Measurements from ENCODE around the gene ITPKB. TPM values are rescaled to one million over a fixed set of nuclear protein-coding genes. Genes with fewer than 3 reads are reported as not detected.

ITPKB gene
- total and polyA plus RNA-seq, 5 donors = 9.6 to 15.4 (median 9.9) TPM

DNA sequence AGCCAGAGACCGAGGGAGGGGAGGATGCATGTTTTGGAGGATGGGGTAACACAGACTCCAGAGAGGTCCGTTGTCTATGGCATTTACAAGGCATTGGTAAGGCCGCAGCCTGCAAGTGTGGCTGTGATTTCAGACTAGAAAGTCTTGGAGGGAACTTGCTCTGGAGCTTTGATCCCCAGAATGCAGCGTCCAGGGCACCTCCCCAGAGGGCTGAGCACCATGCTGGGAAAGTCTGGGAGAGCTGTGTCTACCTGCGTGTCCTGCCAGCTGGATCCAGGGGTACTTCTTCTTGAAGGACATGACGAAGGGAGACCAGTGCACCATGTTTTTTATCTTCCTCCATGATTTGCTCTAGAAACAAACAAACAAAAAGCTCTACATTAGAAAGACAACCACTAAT lies 90.7 kb downstream of the ITPKB start:
- Histone ChIP-seq H3K27ac (ENCODE audit: low read length) (no peak overlapping the region), H3K4me3 (ENCODE audit: low read length) (no peak overlapping the region), H3K9me3 (ENCODE audit: control insufficient read depth, low read length) (no peaks in the 10 kb centered on the region), H3K4me1 (ENCODE audit: control insufficient read depth, insufficient read depth, low read length) (peaks cover 14% of the 10 kb centered on the region), H3K27me3 (ENCODE audit: control insufficient read depth, insufficient read depth) (no peaks in the 10 kb centered on the region)
- ATAC-seq (no peak), DNase-seq (peak in 1 of 3 donors; percentile 20)
- WGBS = 93% methylated on average over 6 of the region's 6 CpGs
- intact Hi-C loops (cut with DNase I) = no loop called here

DNA sequence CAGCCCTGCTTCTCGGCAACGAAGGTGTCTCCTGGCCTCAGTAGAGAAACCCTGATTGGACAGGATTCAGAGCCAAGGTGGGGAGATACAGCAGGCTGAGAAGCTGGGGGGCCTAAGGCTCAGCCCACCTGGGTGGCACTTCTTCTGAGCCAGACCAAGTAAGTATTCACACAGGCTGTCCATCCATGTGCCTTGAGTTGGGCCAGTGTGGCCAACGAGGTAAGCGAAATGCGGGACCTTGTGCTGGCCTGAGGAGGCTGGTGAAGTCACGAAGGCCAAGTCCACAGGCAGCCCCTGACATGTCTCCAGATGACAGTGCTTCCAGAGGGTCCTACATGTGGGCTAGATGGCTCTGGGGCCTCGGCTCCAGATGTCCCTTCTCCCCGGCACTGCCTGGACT lies 91.4 kb downstream of the ITPKB start:
- H3K4me3 ChIP-seq (ENCODE audit: low read length) = no peak overlapping the region
- ATAC-seq = no peak
- no peak overlapping the region for H3K27ac ChIP-seq (ENCODE audit: low read length)
- H3K27me3 ChIP-seq (ENCODE audit: control insufficient read depth, insufficient read depth) = no peaks in the 10 kb centered on the region
- WGBS = 95% methylated on average over 8 of the region's 8 CpGs
- peak in 2 of 3 donors; percentile 23 to 24 for DNase-seq
- intact Hi-C loops (cut with DNase I) = no loop called here
- no peaks in the 10 kb centered on the region for H3K9me3 ChIP-seq (ENCODE audit: control insufficient read depth, low read length)
- peaks cover 13% of the 10 kb centered on the region for H3K4me1 ChIP-seq (ENCODE audit: control insufficient read depth, insufficient read depth, low read length)

DNA sequence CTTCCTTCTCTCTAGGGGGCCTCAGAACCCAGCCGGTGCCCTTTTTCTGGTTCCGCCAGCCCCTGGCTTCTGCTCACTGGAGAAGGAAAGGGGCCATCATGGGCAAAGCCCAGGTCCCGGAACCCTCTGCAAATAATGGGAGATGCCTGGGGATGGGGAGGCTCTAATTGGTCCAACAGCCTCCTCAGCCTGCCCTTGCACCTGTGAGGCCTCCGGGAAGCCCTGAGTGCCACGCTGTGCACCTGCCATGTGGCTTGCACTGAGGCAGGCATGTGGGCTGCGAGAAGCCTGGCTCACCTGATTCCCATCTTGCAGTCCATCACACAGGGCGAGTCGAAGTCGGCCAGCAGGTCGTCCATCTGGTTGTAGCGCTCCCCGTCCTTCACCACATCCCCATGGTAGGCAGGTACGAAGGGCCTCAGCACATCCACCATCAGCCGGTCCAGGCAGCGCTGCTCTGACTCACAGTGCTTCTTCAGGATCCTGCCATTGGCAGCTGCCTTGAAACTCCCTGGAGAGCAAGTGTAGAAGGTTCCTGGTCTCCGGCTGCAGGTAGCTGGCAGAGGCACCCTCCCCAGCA lies 92.1 kb downstream of the ITPKB start:
- peak in 2 of 3 donors; percentile 32 to 45 for DNase-seq
- Histone ChIP-seq H3K9me3 (ENCODE audit: control insufficient read depth, low read length) (no peaks in the 10 kb centered on the region), H3K27me3 (ENCODE audit: control insufficient read depth, insufficient read depth) (no peaks in the 10 kb centered on the region), H3K27ac (ENCODE audit: low read length) (no peak overlapping the region), H3K4me3 (ENCODE audit: low read length) (no peak overlapping the region), H3K4me1 (ENCODE audit: control insufficient read depth, insufficient read depth, low read length) (peaks cover 13% of the 10 kb centered on the region)
- ATAC-seq = no peak
- 95% methylated on average over 16 of the region's 16 CpGs for WGBS
- intact Hi-C loops (cut with DNase I) = no loop called here

DNA sequence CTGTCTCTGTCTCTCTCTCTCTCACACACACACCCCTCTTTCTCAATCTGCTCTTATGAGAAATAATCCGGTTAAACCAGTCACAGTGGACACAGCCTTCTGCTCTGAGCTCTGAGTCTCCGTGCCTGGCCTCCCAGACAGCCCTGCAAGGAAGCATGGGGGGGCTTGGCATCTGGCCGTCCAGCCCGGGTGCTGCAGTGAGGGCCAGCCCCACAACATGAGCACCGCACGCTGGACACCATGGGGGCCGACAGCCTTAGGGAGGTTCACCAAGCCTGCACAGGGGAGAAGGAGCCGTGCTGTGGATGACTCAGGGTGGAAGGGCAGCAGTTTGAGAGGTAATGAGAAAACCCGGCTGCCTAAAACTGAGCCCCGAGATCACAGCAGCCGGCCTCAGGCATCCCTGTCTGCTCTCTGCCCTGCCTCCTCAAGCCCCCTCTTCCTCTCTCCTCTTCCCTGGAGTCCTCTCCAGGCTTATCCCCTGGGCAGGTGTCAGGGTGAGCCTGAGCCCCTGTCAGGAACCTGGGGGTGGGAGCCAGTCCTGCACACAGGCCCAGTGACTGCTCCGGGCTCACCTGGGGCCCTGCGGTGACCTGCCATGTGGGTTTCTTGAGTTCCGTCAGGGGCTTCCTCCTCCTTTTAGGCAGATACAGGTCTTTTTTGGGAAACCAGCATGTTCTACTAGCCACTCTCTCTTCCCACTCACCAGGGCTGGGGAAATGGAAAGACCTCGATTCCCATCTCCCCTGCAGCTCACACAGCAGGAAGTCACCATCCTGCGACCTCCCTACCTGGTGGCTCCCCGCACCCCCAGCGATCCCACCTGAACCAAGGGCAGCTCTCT lies 92.8 kb downstream of the ITPKB start:
- WGBS = 77% methylated on average over 18 of the region's 18 CpGs
- ATAC-seq = no peak

DNA sequence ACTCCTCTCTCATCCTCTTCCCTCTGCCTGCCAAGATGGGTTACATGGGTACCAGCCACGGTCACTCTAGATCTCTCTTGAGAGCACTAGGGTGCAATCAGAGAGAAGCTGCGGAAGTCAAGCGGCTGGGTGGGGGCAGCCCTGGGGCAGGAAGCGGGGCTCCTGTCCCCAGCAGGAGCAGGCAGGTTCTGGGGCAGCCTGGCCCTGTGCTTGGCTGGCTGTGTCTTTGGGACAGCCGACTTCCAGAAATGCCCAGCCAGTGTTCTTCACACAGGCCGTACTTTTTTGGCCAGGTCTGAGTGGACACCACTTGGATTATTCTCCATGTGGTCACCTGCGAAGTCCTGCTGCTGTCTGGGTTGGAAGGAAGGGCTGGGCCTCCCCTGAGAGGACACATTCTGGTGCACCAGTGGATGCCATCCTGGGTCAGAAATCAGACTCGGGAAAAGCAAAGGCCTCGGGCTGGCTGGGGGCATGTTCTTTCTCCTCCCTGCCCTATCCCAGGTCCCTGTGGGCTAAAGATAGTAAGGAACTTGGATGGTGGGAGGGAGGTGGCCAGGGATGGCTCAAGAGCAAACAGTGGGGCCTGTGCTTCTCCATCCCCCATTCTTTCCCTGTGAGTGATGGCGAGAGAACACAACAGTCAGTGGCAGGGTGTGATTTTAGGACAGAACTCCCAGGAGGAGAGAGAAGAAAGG lies 93.7 kb downstream of the ITPKB start:
- ATAC-seq = no peak
- H3K4me1 ChIP-seq (ENCODE audit: control insufficient read depth, insufficient read depth, low read length) = peaks cover 8% of the 10 kb centered on the region
- intact Hi-C loops (cut with DNase I) = no loop called here

More for the DNA sequence above, 92.8 kb downstream of the ITPKB start:
- no peak overlapping the region for H3K27ac ChIP-seq (ENCODE audit: low read length)
- peaks cover 13% of the 10 kb centered on the region for H3K4me1 ChIP-seq (ENCODE audit: control insufficient read depth, insufficient read depth, low read length)
- no peaks in the 10 kb centered on the region for H3K9me3 ChIP-seq (ENCODE audit: control insufficient read depth, low read length)
- peak in 2 of 3 donors; percentile 22 to 60 for DNase-seq
- no peak overlapping the region for H3K4me3 ChIP-seq (ENCODE audit: low read length)
- no peaks in the 10 kb centered on the region for H3K27me3 ChIP-seq (ENCODE audit: control insufficient read depth, insufficient read depth)
- intact Hi-C loops (cut with DNase I) = no loop called here

DNA sequence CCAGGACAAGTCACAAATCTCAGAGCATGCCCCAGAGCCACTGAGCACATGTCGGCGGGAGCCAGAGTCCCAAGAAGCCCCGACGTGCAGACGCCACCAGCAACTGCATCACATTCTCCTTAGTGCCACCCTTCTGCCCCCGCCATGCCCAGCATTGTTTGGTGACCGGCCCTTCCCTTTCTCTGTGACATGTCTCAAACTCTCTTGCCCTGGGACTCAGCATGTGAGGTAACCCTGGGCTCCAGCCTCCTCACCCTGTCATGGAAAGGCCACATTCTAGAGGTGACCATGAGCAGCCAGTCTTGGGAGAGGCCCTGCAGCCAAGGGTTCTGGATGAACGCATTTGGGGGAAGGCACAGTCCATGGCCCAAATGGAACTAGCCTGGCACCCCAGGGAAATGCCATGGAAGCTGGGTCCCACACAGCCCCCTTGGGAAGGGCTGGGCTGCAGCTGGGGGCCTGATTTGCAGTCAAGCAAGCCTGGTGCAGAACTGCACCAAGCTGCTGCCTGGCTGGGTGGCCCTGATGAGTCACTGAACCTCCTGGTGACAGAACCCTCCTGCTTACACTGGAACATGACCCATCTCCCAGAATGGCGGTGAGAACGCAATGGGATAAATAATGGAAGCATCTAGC lies 94.4 kb downstream of the ITPKB start:
- Histone ChIP-seq H3K4me1 (ENCODE audit: control insufficient read depth, insufficient read depth, low read length) (peaks cover 7% of the 10 kb centered on the region), H3K9me3 (ENCODE audit: control insufficient read depth, low read length) (no peaks in the 10 kb centered on the region), H3K27ac (ENCODE audit: low read length) (no peak overlapping the region), H3K27me3 (ENCODE audit: control insufficient read depth, insufficient read depth) (no peaks in the 10 kb centered on the region), H3K4me3 (ENCODE audit: low read length) (no peak overlapping the region)
- no peak for ATAC-seq
- WGBS = 93% methylated on average over 10 of the region's 10 CpGs
- peak in 2 of 3 donors; percentile 30 to 50 for DNase-seq
- intact Hi-C loops (cut with DNase I) = no loop called here

More for the DNA sequence above, 93.7 kb downstream of the ITPKB start:
- Histone ChIP-seq H3K27me3 (ENCODE audit: control insufficient read depth, insufficient read depth) (no peaks in the 10 kb centered on the region), H3K27ac (ENCODE audit: low read length) (no peak overlapping the region), H3K4me3 (ENCODE audit: low read length) (no peak overlapping the region), H3K9me3 (ENCODE audit: control insufficient read depth, low read length) (no peaks in the 10 kb centered on the region)
- WGBS = 76% methylated on average over 10 of the region's 10 CpGs
- peak in 2 of 3 donors; percentile 19 to 37 for DNase-seq

DNA sequence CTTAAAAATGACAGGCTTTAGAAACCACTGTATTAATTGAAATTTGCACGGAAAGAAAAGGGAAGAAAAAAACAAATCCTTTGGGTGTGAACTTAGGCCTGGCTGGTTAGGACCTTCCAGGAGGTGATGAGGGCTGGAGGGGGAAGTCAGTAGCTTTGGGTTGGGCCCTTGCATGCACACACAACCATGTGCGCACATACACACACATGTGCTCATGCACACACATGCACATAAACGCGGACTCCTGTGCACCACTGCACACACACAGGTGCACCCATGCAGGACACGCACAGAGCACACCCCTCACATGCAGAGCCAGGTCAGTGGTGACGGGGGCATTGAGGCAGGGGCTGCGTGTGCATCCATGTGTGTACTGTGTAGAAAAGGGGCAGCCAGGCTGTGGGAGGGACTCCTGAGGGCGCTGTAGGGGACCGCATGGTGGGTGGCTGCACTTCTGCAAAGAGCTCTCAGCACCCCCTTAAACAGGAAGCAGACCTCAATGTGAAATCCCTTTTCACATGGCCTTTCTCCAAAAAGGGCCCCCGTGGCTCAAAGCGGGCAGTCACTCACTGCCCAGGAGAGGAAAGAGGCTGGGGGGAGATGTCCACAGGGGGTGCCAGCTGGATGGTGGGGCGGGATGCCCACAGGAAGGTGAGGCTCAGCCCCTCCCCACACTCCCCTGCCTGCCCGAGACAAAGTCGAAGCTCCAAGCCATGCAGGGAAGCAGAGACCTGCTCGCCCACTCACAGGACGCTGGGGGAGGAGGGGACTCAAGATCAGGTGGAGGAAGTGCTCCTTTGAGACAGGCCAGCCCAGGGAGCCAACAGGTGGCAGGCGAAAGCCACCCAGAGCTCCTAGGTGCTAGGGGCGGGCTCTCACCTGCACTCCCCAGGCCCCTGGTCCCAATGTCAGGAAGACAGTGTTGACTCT lies 95.2 kb downstream of the ITPKB start:
- Histone ChIP-seq H3K27ac (ENCODE audit: low read length) (no peak overlapping the region), H3K4me3 (ENCODE audit: low read length) (no peak overlapping the region), H3K9me3 (ENCODE audit: control insufficient read depth, low read length) (no peaks in the 10 kb centered on the region), H3K4me1 (ENCODE audit: control insufficient read depth, insufficient read depth, low read length) (peaks cover 7% of the 10 kb centered on the region), H3K27me3 (ENCODE audit: control insufficient read depth, insufficient read depth) (no peaks in the 10 kb centered on the region)
- ATAC-seq (no peak), DNase-seq (peak in 2 of 3 donors; percentile 39 to 42)
- 78% methylated on average over 18 of the region's 18 CpGs for WGBS
- intact Hi-C loops (cut with DNase I) = no loop called here

DNA sequence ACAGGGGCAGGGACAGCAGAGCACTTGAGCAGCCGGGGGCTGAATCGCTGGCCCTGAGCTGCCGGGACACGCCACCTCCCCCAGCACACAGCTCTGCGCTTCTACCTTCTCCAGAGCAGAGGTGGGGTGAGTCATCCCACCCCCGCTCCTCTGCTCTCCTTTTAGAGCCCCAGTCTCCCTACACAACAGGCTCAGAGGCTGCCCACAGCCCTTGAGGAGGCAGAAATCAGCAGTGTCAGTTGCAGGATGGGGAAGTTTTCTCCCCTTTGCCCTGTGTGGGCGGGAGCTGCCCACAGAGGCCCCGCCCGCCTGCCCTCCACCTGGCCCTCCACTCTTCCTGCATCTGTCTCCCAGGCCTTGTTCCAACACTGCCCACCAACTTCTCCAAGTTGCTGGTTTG lies 95.9 kb downstream of the ITPKB start:
- DNase-seq (peak in 2 of 3 donors; percentile 33 to 51), ATAC-seq (no peak)
- Histone ChIP-seq H3K27ac (ENCODE audit: low read length) (no peak overlapping the region), H3K4me1 (ENCODE audit: control insufficient read depth, insufficient read depth, low read length) (peaks cover 7% of the 10 kb centered on the region), H3K9me3 (ENCODE audit: control insufficient read depth, low read length) (no peaks in the 10 kb centered on the region), H3K27me3 (ENCODE audit: control insufficient read depth, insufficient read depth) (no peaks in the 10 kb centered on the region), H3K4me3 (ENCODE audit: low read length) (no peak overlapping the region)
- WGBS = 89% methylated on average over 9 of the region's 9 CpGs
- intact Hi-C loops (cut with DNase I) = no loop called here

DNA sequence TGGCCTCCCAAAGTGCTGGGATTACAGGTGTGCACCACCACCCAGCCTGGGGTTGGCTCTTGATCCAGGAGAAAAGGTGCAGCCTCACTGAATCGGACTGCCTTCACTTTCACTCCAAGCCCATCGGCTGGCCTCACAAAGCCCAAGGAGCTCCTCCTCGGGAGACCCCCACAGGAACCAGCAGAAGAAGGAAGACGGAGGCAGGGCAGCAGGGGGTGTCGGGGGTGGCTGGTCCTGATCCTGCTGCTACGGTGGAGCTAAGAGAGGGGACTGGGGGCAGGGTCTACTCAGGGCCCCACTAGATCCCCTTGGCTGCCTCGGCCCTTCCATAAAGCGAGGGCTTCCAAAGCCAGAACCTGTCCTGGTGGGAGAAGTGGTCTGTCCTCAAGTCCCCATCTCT lies 96.7 kb downstream of the ITPKB start:
- intact Hi-C loops (cut with DNase I) = no loop called here
- peak in 2 of 3 donors; percentile 17 to 44 for DNase-seq
- no peak for ATAC-seq
- Histone ChIP-seq H3K4me3 (ENCODE audit: low read length) (no peak overlapping the region), H3K27me3 (ENCODE audit: control insufficient read depth, insufficient read depth) (no peaks in the 10 kb centered on the region), H3K27ac (ENCODE audit: low read length) (no peak overlapping the region), H3K9me3 (ENCODE audit: control insufficient read depth, low read length) (no peaks in the 10 kb centered on the region), H3K4me1 (ENCODE audit: control insufficient read depth, insufficient read depth, low read length) (peaks cover 7% of the 10 kb centered on the region)
- WGBS = 96% methylated on average over 8 of the region's 8 CpGs

DNA sequence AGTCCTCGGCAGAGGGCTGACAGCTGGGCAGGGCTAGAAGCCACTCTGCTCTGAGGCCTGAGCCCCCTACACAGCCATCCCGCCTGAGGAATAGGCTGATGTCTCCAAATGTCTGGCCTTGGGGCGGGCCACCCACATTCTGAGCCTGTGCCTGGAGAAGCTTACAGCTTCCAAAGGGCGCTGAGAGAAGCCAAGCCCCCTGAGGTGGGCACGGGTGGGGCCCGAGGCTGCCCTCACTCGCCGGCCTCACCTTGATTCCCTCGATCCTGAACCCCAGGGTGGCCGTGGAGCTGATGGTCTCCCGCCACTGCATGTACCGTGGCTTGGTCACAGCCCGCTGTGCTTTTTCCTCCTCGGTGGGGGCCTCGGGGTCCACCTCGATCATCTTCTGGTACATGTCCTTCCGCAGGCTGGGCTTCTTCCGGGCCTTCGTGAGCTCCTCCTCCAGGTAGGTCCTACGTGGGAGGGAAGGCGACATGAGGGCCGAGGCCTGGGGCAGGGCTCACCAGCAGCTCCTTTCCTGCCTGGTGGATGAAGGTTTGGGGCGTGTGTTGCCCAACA lies 97.3 kb downstream of the ITPKB start:
- Histone ChIP-seq H3K27ac (ENCODE audit: low read length) (no peak overlapping the region), H3K4me1 (ENCODE audit: control insufficient read depth, insufficient read depth, low read length) (peaks cover 7% of the 10 kb centered on the region), H3K9me3 (ENCODE audit: control insufficient read depth, low read length) (no peaks in the 10 kb centered on the region), H3K4me3 (ENCODE audit: low read length) (no peak overlapping the region), H3K27me3 (ENCODE audit: control insufficient read depth, insufficient read depth) (no peaks in the 10 kb centered on the region)
- peak in 2 of 3 donors; percentile 26 to 37 for DNase-seq
- WGBS = 94% methylated on average over 23 of the region's 23 CpGs
- no peak for ATAC-seq
- intact Hi-C loops (cut with DNase I) = no loop called here

Data from right cardiac atrium (tissue), 5 donors.